K562 (cell line): ENCODE results near the gene CPS1. TPM values are rescaled to one million over a fixed set of nuclear protein-coding genes. Genes with fewer than 3 reads are reported as not detected.

Experiments
- ATAC-seq: fragments of 200-7000 bp; cut with Tn5 transposase; 3 replicates; pipeline ENCODE4 v1.9.1; 2020; ENCODE audit warnings: moderate library complexity
- BruUV-seq: library from RNA; stranded (reverse); fragments of 400-500 nt; replicated peaks from 2 replicates; lab custom pipeline; 2021; lab: Mats Ljungman, UMichigan
- CTCF ChIA-PET: fragments of 300-600 bp; formaldehyde crosslinking; extraction: SDS; loops from one replicate; lab custom pipeline; 2021; ENCODE audit warnings: low intra/inter-chr PET ratio; lab: Yijun Ruan, JAX
- POLR2A ChIA-PET: fragments of 300-600, 350-650 bp; sonication (Branson Sonifier 250); formaldehyde crosslinking; extraction: SDS; loops from one replicate; lab custom pipeline; 2021; ENCODE audit warnings: antibody characterized with exemption, inconsistent platforms; lab: Yijun Ruan, JAX
- DNase-seq, 4 experiments: peaks; one replicate each; pipeline versions ENCODE4 v3.0.0 to v3.0.0-alpha.2; 2011 to 2018; ENCODE audit warnings: low spot score in 3 of 4, mixed read lengths in 3 of 4; ENCODE audit errors: extremely low read depth in 1 of 4
- FAIRE-seq: peaks from 2 replicates; lab custom pipeline; 2011; peaks lifted over from hg19 to GRCh38; lab: Jason Lieb, UNC
- H2AFZ ChIP-seq: 2 replicates; pipeline ENCODE4 v1.6.0; 2011; ENCODE audit warnings: low read depth, low read length, control low read depth, inconsistent platforms
- H3K27ac ChIP-seq: fragments of 200-600 bp; 3 replicates; pipeline ENCODE4 v1.8.0; 2011; ENCODE audit warnings: low read depth, mild to moderate bottlenecking, control low read depth, inconsistent platforms, low read length, moderate library complexity, mixed read lengths; ENCODE audit errors: extremely low read depth
- H3K27me3 ChIP-seq, 2 experiments: fragments of 300-600 bp in 1 of 2; 2 replicates in 1 of 2; 3 replicates in 1 of 2; pipeline versions ENCODE4 v1.6.0 to v1.8.0; 2011; ENCODE audit warnings: inconsistent platforms in 2 of 2, low read length in 2 of 2, mild to moderate bottlenecking in 1 of 2, mixed read lengths in 1 of 2, moderate library complexity in 1 of 2; ENCODE audit not compliant: control insufficient read depth in 2 of 2, insufficient read depth in 2 of 2
- H3K36me3 ChIP-seq: fragments of 300-600 bp; 3 replicates; pipeline ENCODE4 v1.8.0; 2011; ENCODE audit warnings: mild to moderate bottlenecking, low read length, inconsistent platforms; ENCODE audit not compliant: control insufficient read depth, insufficient read depth
- H3K4me1 ChIP-seq, 2 experiments: fragments of 200-600 bp in 1 of 2; replicated peaks in 1 of 2; 2 replicates in 1 of 2; 3 replicates in 1 of 2; pipeline versions ENCODE4 v1.5.1 to v1.8.0; 2011; ENCODE audit warnings: inconsistent platforms in 2 of 2, low read length in 2 of 2, mild to moderate bottlenecking in 1 of 2, mixed read lengths in 1 of 2, moderate library complexity in 1 of 2; ENCODE audit not compliant: control insufficient read depth in 2 of 2, insufficient read depth in 2 of 2
- H3K4me2 ChIP-seq: 2 replicates; pipeline ENCODE4 v1.6.1; 2011; ENCODE audit warnings: low read length, control low read depth, inconsistent platforms, mixed read lengths; ENCODE audit not compliant: insufficient read depth
- H3K4me3 ChIP-seq: fragments of 200-600 bp; sonication (generic), shearing (Covaris generic); 2 replicates; pipeline ENCODE4 v1.5.1; 2016; ENCODE audit warnings: control low read depth, inconsistent platforms
- H3K79me2 ChIP-seq: fragments of 200-600 bp; 3 replicates; pipeline ENCODE4 v1.8.0; 2011; ENCODE audit warnings: low read length, inconsistent platforms; ENCODE audit not compliant: control insufficient read depth, insufficient read depth
- H3K9ac ChIP-seq, 2 experiments: 2 replicates each; pipeline versions ENCODE4 v1.6.0 to v1.6.1; 2011; ENCODE audit warnings: low read depth in 2 of 2, low read length in 2 of 2, control low read depth in 1 of 2, inconsistent platforms in 1 of 2, mild to moderate bottlenecking in 1 of 2, mixed read lengths in 1 of 2; ENCODE audit not compliant: insufficient read depth in 1 of 2
- H3K9me1 ChIP-seq: one replicate; pipeline ENCODE4 v1.6.0; 2011; ENCODE audit warnings: inconsistent platforms, mild to moderate bottlenecking, low read length, moderate library complexity; ENCODE audit not compliant: control insufficient read depth, insufficient read depth
- H3K9me3 ChIP-seq: replicated peaks from 2 replicates; pipeline ENCODE4 v1.5.1; 2011; ENCODE audit warnings: low read depth, low read length, inconsistent platforms; ENCODE audit not compliant: control insufficient read depth, insufficient read depth
- H4K20me1 ChIP-seq: replicated peaks from 2 replicates; pipeline ENCODE4 v1.6.1; 2011; ENCODE audit warnings: low read length, inconsistent platforms, mixed read lengths; ENCODE audit not compliant: control insufficient read depth, insufficient read depth
- HSF4 ChIP-seq: fragments of 250-450 bp; sonication (Bioruptor Pico); IDR thresholded peaks from 2 replicates; pipeline ENCODE4 v2.1.2; 2022; ENCODE audit warnings: mild to moderate bottlenecking, moderate library complexity, borderline replicate concordance
- SMAD3 ChIP-seq: fragments of 450-650 bp; formaldehyde crosslinking; conservative IDR thresholded peaks from 2 replicates; pipeline ENCODE4 v1.4.0; 2020; ENCODE audit warnings: mild to moderate bottlenecking
- SMARCC2 ChIP-seq: fragments of 450-650 bp; IDR thresholded peaks from 2 replicates; pipeline ENCODE4 v1.6.1; 2017; ENCODE audit warnings: antibody characterized with exemption, moderate library complexity, mild to moderate bottlenecking, low read depth
- ZFP1 ChIP-seq: fragments of 450-650 bp; formaldehyde crosslinking; IDR thresholded peaks from 2 replicates; pipeline ENCODE4 v1.4.0; 2020; ENCODE audit warnings: mild to moderate bottlenecking, mixed read lengths
- WGBS: fragments of 100-300 bp; shearing (Covaris generic); methylation state at CpG from one replicate; pipeline ENCODE4 v1.1.6; 2016; ENCODE audit warnings: low coverage, mixed read lengths; ENCODE audit not compliant: insufficient coverage; ENCODE audit errors: missing lambda C conversion rate; 5-methylcytosine and 5-hydroxymethylcytosine counted together
- in situ Hi-C: fragments of 300-500 bp; cut with MboI; formaldehyde crosslinking; loops from 4 replicates; pipeline ENCODE4 v1.15.0; 2018; ENCODE audit warnings: inconsistent platforms, mixed read lengths
- intact Hi-C: fragments of 100-400 bp; cut with micrococcal nuclease; formaldehyde crosslinking; loops from 2 replicates; pipeline ENCODE4 v1.14.2; 2022
- polyA plus RNA-seq, 8 experiments: library from polyadenylated mRNA; depleted of rRNA in 4 of 8; stranded (reverse) in 5 of 8; unstranded in 3 of 8; fragments of >200 nt; fragmentation: Nextera tagmentation in 2 of 8; fragmentation: Illumina TruSeq in 1 of 8; extraction: Ambion mirVana in 2 of 8; extraction: Trizol in 1 of 8; gene quantifications; 2 replicates each; pipeline versions ENCODE4 v1.2.1 to v1.2.3, GENCODE V29; 2011 to 2014; ENCODE audit warnings: inconsistent platforms in 1 of 8, missing spikeins in 1 of 8
- total RNA-seq, 7 experiments: library from RNA; depleted of rRNA in 6 of 7; stranded (reverse); fragments of >200 nt in 6 of 7; fragmentation: Illumina TruSeq in 2 of 7; extraction: Trizol in 2 of 7; gene quantifications; 2 replicates each; pipeline versions ENCODE4 v1.2.1 to v1.2.3, GENCODE V29; 2011 to 2021; ENCODE audit warnings: low replicate concordance in 1 of 7

The CPS1 gene
- total and polyA plus RNA-seq, 9 of the 15 experiments (the other 6 are each of a cell fraction or from before 2014, with no cell fraction given) = 2.4 to 13.5 (median 6.0) TPM

GRCh38 chr2:210611466-210611865 is 55.1 kb downstream of the CPS1 start:
- Histone ChIP-seq H3K4me2 (no peak overlapping the region), H3K27me3 (no peaks in the 10 kb centered on the region), H4K20me1 (no peaks in the 10 kb centered on the region), H3K4me3 (no peak overlapping the region), H3K36me3 (no peaks in the 10 kb centered on the region), H3K27ac (no peak overlapping the region), H3K4me1 (no peaks in the 10 kb centered on the region), H2AFZ (no peak overlapping the region), H3K9me1 (no peaks in the 10 kb centered on the region), H3K79me2 (no peaks in the 10 kb centered on the region), H3K9me3 (no peaks in the 10 kb centered on the region), H3K9ac (no peak overlapping the region)
- intact Hi-C loops (no loop called here), in situ Hi-C loops (no loop called here)
- 5% methylated on average over 2 of the region's 2 CpGs for WGBS
- no peak for TF ChIP-seq ZFP1 (CRISPR knock-in tag)
- DNase-seq = no peak
- no peak for ATAC-seq
- FAIRE-seq = no peak
- CTCF ChIA-PET = no interaction called here
- BruUV-seq = no TSS peak
- POLR2A ChIA-PET = no interaction called here

- Histone ChIP-seq H3K4me3 (no peak overlapping the region), H3K79me2 (no peaks in the 10 kb centered on the region), H3K4me2 (no peak overlapping the region), H2AFZ (no peak overlapping the region), H3K27ac (no peak overlapping the region), H3K9me3 (no peaks in the 10 kb centered on the region), H3K27me3 (no peaks in the 10 kb centered on the region), H3K36me3 (no peaks in the 10 kb centered on the region), H3K4me1 (no peaks in the 10 kb centered on the region), H3K9me1 (no peaks in the 10 kb centered on the region), H4K20me1 (no peaks in the 10 kb centered on the region), H3K9ac (no peak overlapping the region)
- 0% methylated on average over 2 of the region's 2 CpGs for WGBS
- intact Hi-C loops (loop anchor here (2.0 kb wide), 1 partner anchor 543 kb away; no protein-coding TSS in a partner anchor), in situ Hi-C loops (no loop called here)
- no TSS peak for BruUV-seq
- ATAC-seq = no peak
- POLR2A ChIA-PET = no interaction called here
- FAIRE-seq = no peak
- DNase-seq = no peak
- TF ChIP-seq SMARCC2 (no peak), HSF4 (no peak), SMAD3 (CRISPR knock-in tag) (no peak)
- CTCF ChIA-PET = no interaction called here
Observed at GRCh38 chr2:210616074-210616473, 59.7 kb downstream of the CPS1 start.
